Right lobe of liver (tissue), 4 donors: ENCODE measurements around the gene FAM234B.

Experiments
- CTCF ChIP-seq, 4 donors: fragments of 200-600 bp in 3 of 4; fragments of 450-650 bp in 1 of 4; IDR thresholded peaks; one replicate each; pipeline versions ENCODE4 v1.5.1 to v1.8.0; 2016 to 2022; ENCODE audit warnings: antibody characterized with exemption in 4 of 4, mild to moderate bottlenecking in 2 of 4
- POLR2A ChIP-seq: fragments of 450-650 bp; IDR thresholded peaks from one replicate; pipeline ENCODE4 v1.6.1; 2017; ENCODE audit warnings: antibody characterized with exemption, mild to moderate bottlenecking
- donor health status: DM: no; HTN: no; CAD: no.
- donor health status: DM: no; HTN: no; CAD: no.
- donor health status: DM: no; HTN: yes; CAD: no.

GRCh38 chr12:13128291-13128965 lies 84.2 kb downstream of the FAM234B start:
- TF ChIP-seq CTCF (IDR thresholded peaks at IDR 0.05) (no peak), POLR2A (no peak)
